Suprapubic skin (tissue), 4 donors: ENCODE results near the gene LRBA.

Experiments used
- CTCF ChIP-seq, 2 donors: fragments of 200-600 bp in 1 of 2; fragments of 450-650 bp in 1 of 2; sonication (generic) in 1 of 2; IDR thresholded peaks; one replicate each; pipeline ENCODE4 v1.5.1; 2016 to 2019; ENCODE audit warnings: antibody characterized with exemption in 2 of 2, mild to moderate bottlenecking in 1 of 2, moderate library complexity in 1 of 2
- EP300 ChIP-seq: sonication (generic); formaldehyde crosslinking; IDR thresholded peaks from one replicate; pipeline ENCODE4 v1.6.1; 2017; ENCODE audit warnings: antibody characterized with exemption
- POLR2A ChIP-seq, 2 donors: fragments of 450-650 bp; IDR thresholded peaks; one replicate each; pipeline ENCODE4 v1.6.1; 2017; ENCODE audit warnings: antibody characterized with exemption in 2 of 2, mild to moderate bottlenecking in 2 of 2, moderate library complexity in 2 of 2
- POLR2AphosphoS5 ChIP-seq, 3 donors: sonication (generic); formaldehyde crosslinking; IDR thresholded peaks; one replicate each; pipeline ENCODE4 v1.6.1; 2017; ENCODE audit warnings: antibody characterized with exemption in 3 of 3

- TF ChIP-seq CTCF (IDR thresholded peaks at IDR 0.05) (no peak), POLR2A (IDR thresholded peaks at IDR 0.05) (no peak), EP300 (no peak), POLR2AphosphoS5 (IDR thresholded peaks at IDR 0.05) (no peak)
Measured at GRCh38 chr4:150217808-150218207, 797.3 kb downstream of the LRBA start.
